ENCODE measurements around the gene PIR. TPM values are rescaled to one million over a fixed set of nuclear protein-coding genes. Genes with fewer than 3 reads are reported as not detected.

Gene PIR
- total and polyA plus RNA-seq, 2 of the 8 experiments (the other 6 are each of a cell fraction or from before 2014, with no cell fraction given), result 6.4 to 10.3 TPM

- 87% methylated on average over 3 of the region's 3 CpGs; no CpG with 5 or more reads in 1 of the 2 experiments for WGBS, 2 experiments (ENCODE audit: extremely low coverage in 1 of 2, insufficient coverage in 1 of 2, insufficient read length in 1 of 2, insufficient replicate concordance in 2 of 2, low coverage in 1 of 2, low lambda C conversion rate in 2 of 2, missing lambda C conversion rate in 1 of 2)
- no peak overlapping the region for H3K27ac ChIP-seq (ENCODE audit: low read depth, low read length)
- no peaks in the 10 kb centered on the region for H3K79me1 ChIP-seq (ENCODE audit: low read depth, low read length)
- DNase-seq (ENCODE audit: low read depth in 1 of 2, low spot score in 2 of 2), result no peak
- H4K8ac ChIP-seq (ENCODE audit: extremely low read depth, insufficient read depth, low read length), result no peak overlapping the region
- H3K27me3 ChIP-seq (replicated peaks in 1 of 4; ENCODE audit: control insufficient read depth in 3 of 4, extremely low read depth in 1 of 4, insufficient read depth in 3 of 4, low read length in 3 of 4), result no peaks in the 10 kb centered on the region
- no peak overlapping the region for H2BK120ac ChIP-seq (replicated peaks; ENCODE audit: low read depth, low read length)
- no peak overlapping the region for H2BK12ac ChIP-seq (ENCODE audit: low read depth, low read length)
- H3K18ac ChIP-seq (ENCODE audit: extremely low read depth, low read length), result no peak overlapping the region
- ChIA-PET CTCF (ENCODE audit: partially characterized antibody) (no interaction called here), POLR2A (ENCODE audit: partially characterized antibody) (no interaction called here)
- H3K9me3 ChIP-seq (ENCODE audit: insufficient read depth in 2 of 2, low read depth in 1 of 2, low read length in 1 of 2), result no peaks in the 10 kb centered on the region
- H3K23me2 ChIP-seq (ENCODE audit: low read depth, low read length), result no peaks in the 10 kb centered on the region
- H2AK5ac ChIP-seq (ENCODE audit: low read depth, low read length), result no peak overlapping the region
- H2BK5ac ChIP-seq (ENCODE audit: low read depth, low read length), result no peak overlapping the region
- H2AFZ ChIP-seq (ENCODE audit: low read length), result no peak overlapping the region
- H2BK15ac ChIP-seq (ENCODE audit: low read length), result no peak overlapping the region
- H2BK20ac ChIP-seq (ENCODE audit: low read length), result no peak overlapping the region
- H3K4me1 ChIP-seq (replicated peaks in 1 of 4; ENCODE audit: control insufficient read depth in 3 of 4, insufficient read depth in 4 of 4, low read length in 3 of 4), result no peaks in the 10 kb centered on the region
- no peak overlapping the region for H3K4me3 ChIP-seq (ENCODE audit: extremely low read depth in 1 of 4, insufficient read depth in 2 of 4, low read depth in 3 of 4, low read length in 4 of 4)
- H3K4me2 ChIP-seq (ENCODE audit: insufficient read depth in 1 of 2, low read depth in 2 of 2, low read length in 2 of 2), result no peak overlapping the region
- no peaks in the 10 kb centered on the region for H3K36me3 ChIP-seq (ENCODE audit: control insufficient read depth in 2 of 4, insufficient read depth in 4 of 4, low read length in 3 of 4)
- no peak for FAIRE-seq
- no peak overlapping the region for H3K14ac ChIP-seq (ENCODE audit: insufficient read length)
- no peaks in the 10 kb centered on the region for H4K20me1 ChIP-seq (replicated peaks in 1 of 2; ENCODE audit: control insufficient read depth in 1 of 2, insufficient read depth in 2 of 2, low read length in 2 of 2)
- no peak overlapping the region for H4K91ac ChIP-seq (replicated peaks; ENCODE audit: insufficient read length, low read length)
- H4K5ac ChIP-seq (ENCODE audit: insufficient read length, low read depth, low read length), result no peak overlapping the region
- H3K9ac ChIP-seq (replicated peaks in 1 of 4; ENCODE audit: extremely low read depth in 1 of 4, low read depth in 3 of 4, low read length in 3 of 4), result no peak overlapping the region
- no peak overlapping the region for H3K4ac ChIP-seq (replicated peaks; ENCODE audit: insufficient read length, low read depth, low read length)
- H3K56ac ChIP-seq (replicated peaks; ENCODE audit: insufficient read length, low read depth, low read length), result no peak overlapping the region
- no peaks in the 10 kb centered on the region for H3K79me2 ChIP-seq (ENCODE audit: control insufficient read depth in 1 of 2, insufficient read depth in 2 of 2, low read length in 2 of 2)
- no peak overlapping the region for H3K23ac ChIP-seq (ENCODE audit: insufficient read length)
- TF ChIP-seq ATF2 (IDR thresholded peaks at IDR 0.05; ENCODE audit: low read length), result no peak
Observed at GRCh38 chrX:15505101-15505500, 12.0 kb upstream of the PIR start.

All from H1 (cell line).